H7 (cell line): ENCODE results near the gene CCR5AS.
"Not testable (repeated sequence)": the region's sequence is repeated elsewhere in the genome, so short reads cannot be mapped to it uniquely, and the experiment has no call there.

Experiments used
- DNase-seq: peaks from one replicate; pipeline ENCODE4 v3.0.0; 2012
- H3K27me3 ChIP-seq: 2 replicates; pipeline ENCODE4 v1.6.0; 2011; ENCODE audit warnings: mild to moderate bottlenecking, low read length; ENCODE audit not compliant: control insufficient read depth, insufficient read depth
- H3K36me3 ChIP-seq: replicated peaks from 2 replicates; pipeline ENCODE4 v1.5.1; 2011; ENCODE audit warnings: low read length; ENCODE audit not compliant: control insufficient read depth, insufficient read depth
- H3K4me3 ChIP-seq: 2 replicates; pipeline ENCODE4 v1.5.1; 2011; ENCODE audit warnings: low read depth, mild to moderate bottlenecking, control low read depth, low read length, moderate library complexity; ENCODE audit not compliant: insufficient read depth

The CCR5AS gene

GRCh38 chr3:46416811-46417510 lies 10.1 kb upstream of the CCR5AS start:
- Histone ChIP-seq H3K27me3 (no peaks in the 10 kb centered on the region), H3K36me3 (no peaks in the 10 kb centered on the region), H3K4me3 (no peak overlapping the region)
- DNase-seq, result no peak

DNA sequence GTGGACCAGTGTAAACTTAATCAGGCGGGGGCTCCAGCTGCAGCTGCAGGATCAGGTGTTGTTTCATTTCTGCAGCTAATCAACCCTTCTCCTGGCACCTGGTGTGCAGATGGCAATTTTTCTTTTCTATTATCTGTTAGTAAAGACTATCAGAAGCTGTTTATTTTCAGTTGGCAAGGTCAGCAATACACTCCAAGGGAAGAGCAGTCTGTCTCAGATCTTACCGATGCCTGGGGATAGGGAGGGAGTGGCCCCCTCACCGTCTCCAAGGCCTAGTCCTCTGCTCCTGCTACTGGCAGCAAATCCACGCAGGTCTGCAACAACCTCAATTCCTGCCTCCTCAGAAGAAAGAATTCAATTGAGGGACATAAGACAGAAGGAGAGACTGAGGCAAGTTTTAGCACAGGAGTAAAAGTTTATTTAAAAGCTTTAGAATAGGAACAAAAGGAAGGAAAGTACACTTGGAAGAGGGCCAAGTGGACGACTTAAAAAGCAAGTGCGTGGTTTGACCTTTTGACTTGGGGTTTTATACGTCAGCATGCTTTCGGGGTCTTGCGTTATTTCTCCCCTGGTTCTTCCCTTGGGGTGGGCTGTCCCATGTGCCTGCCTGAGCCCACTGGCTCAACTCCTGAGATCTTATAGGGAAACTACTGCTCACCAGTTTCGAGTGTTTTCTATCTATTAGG lies 9.4 kb upstream of the CCR5AS start:
- no peaks in the 10 kb centered on the region for H3K27me3 ChIP-seq
- H3K36me3 ChIP-seq, result no peaks in the 10 kb centered on the region
- no peak overlapping the region for H3K4me3 ChIP-seq
- no peak for DNase-seq

DNA sequence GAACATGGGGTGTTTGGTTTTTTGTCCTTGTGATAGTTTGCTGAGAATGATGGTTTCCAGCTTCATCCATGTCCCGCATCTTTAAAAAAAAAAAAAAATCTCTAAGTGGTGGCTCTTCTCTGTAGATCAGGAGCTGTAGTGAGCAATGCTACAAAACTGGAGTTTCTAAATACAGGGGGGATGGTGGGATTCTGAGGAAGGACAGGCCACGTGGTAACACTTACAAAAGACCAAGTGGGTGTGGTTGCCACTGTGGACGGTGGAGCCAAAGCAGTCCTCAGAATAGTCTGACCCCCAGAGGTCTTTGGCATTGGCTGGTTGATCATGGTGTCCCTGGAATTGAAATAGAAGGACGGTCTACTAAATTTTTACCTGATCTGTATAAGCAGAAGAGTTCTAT lies 7.9 kb upstream of the CCR5AS start:
- no peaks in the 10 kb centered on the region for H3K27me3 ChIP-seq
- H3K4me3 ChIP-seq, result no peak overlapping the region
- H3K36me3 ChIP-seq, result no peaks in the 10 kb centered on the region
- no peak for DNase-seq

GRCh38 chr3:46413951-46414350 lies 7.1 kb upstream of the CCR5AS start:
- Histone ChIP-seq H3K36me3 (no peaks in the 10 kb centered on the region), H3K27me3 (no peaks in the 10 kb centered on the region), H3K4me3 (no peak overlapping the region)
- DNase-seq, result no peak

DNA sequence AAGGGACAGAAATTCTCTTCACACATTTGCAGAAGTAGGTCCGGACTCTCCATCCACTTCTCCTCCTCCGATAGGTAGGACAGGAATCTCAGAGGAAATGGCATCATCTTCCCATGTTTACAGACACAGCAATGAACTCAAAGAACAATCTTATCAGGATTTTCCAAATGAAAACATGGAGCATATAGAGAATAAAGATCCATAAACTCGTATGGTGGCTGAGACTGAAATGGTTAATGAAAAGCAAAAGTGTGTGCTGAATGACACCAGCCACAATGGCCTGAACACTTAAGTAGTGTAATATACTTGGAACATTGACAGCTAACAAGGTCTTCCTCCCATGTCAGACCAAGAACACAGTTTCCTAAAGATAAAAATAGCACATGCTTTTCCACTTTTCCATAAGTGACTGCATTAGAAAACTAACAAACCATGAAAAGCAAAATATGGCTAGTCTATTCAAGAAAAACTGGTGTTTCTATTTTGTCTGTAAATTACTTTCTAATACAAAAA lies 6.0 kb upstream of the CCR5AS start:
- Histone ChIP-seq H3K36me3 (no peaks in the 10 kb centered on the region), H3K27me3 (no peaks in the 10 kb centered on the region), H3K4me3 (no peak overlapping the region)
- no peak for DNase-seq

DNA sequence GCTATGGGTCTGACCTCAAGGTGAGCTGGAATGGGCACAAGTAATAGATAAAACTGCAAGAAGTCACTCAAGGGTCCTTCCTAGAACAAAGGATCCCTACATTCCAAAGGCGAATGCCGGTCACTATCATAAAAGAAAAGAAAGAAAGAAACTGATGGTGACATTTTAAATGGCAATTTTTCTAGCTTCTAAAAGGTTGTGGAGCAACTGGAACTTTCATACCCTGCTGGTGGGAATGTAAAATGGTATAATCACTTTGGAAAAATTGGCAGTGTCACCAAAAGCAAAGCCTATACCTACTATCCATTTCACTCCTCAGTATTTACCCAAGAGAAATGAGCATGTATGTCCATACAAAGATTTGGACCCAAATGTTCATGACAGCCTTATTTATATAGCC lies 4.4 kb upstream of the CCR5AS start:
- Histone ChIP-seq H3K27me3 (no peaks in the 10 kb centered on the region), H3K4me3 (no peak overlapping the region), H3K36me3 (no peaks in the 10 kb centered on the region)
- no peak for DNase-seq

DNA sequence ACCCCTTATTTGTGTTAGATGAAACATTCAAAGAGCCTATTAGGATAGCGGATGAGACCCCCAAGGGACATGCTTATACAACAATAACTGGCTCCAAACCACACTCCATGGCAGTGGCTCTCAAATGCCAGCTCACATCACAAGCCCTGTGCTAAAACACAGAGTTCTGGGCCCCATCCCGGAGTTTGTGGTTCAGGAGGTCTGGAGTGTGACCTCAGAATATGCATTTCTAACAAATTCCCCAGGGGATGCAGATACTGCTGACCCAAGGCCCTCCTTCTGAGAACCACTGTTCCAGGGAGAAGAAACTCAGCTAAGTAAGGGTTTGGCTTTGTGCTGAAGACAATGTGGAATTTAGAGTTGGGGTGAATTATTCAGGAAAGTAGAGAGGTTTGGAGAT lies 3.8 kb upstream of the CCR5AS start:
- no peak for DNase-seq
- H3K36me3 ChIP-seq, result no peaks in the 10 kb centered on the region
- H3K27me3 ChIP-seq, result no peaks in the 10 kb centered on the region
- no peak overlapping the region for H3K4me3 ChIP-seq

DNA sequence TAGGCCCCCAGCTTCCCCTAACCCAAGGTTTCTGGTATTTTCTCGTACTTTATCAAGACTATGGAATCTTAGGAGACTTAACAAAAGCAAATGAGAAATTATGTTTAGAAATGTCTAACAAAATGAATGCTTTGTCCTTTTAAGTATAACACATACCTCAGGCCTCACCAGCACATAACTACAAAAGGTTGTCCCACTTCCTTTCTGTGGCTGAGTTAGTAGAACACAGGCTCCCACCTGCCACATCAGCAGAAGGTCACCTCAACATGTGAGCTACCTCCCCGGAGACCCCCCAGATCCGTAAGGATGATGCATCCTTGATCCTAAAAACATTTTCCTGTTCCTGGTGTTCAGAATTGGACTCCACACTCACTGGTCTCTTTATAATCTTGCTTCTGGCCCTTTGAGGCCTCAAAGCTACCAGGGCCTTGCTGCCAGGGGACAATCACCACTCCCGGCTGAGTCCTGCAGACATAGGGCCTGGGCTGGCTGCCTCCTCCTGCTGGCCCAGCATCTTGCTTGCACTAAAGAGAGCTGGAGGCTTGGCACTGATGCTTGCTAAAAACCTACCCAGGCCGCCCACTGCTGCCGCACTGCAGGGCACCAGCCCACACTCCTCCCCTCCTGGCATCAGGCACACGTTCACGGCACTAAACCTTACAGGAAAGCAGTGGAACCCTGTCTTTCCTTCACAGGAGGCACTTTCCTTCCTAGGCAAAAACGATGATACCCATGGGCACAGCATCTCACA lies 3.0 kb upstream of the CCR5AS start:
- Histone ChIP-seq H3K27me3 (no peaks in the 10 kb centered on the region), H3K4me3 (no peak overlapping the region), H3K36me3 (no peaks in the 10 kb centered on the region)
- no peak for DNase-seq

DNA sequence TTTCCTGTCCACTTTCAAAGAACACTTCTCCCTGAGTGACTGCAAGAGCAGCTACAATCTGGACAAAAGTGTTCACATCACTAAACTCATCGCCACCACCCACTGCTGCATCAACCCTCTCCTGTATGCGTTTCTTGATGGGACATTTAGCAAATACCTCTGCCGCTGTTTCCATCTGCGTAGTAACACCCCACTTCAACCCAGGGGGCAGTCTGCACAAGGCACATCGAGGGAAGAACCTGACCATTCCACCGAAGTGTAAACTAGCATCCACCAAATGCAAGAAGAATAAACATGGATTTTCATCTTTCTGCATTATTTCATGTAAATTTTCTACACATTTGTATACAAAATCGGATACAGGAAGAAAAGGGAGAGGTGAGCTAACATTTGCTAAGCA lies 2.0 kb upstream of the CCR5AS start:
- H3K36me3 ChIP-seq, result no peaks in the 10 kb centered on the region
- DNase-seq, result peak; percentile 52
- H3K27me3 ChIP-seq, result no peaks in the 10 kb centered on the region

GRCh38 chr3:46407970-46408369 lies 1.1 kb upstream of the CCR5AS start:
- DNase-seq, result no peak
- Histone ChIP-seq H3K36me3 (no peaks in the 10 kb centered on the region), H3K27me3 (no peaks in the 10 kb centered on the region), H3K4me3 (no peak overlapping the region)

More for the DNA sequence above, 2.0 kb upstream of the CCR5AS start:
- H3K4me3 ChIP-seq, result no peak overlapping the region

DNA sequence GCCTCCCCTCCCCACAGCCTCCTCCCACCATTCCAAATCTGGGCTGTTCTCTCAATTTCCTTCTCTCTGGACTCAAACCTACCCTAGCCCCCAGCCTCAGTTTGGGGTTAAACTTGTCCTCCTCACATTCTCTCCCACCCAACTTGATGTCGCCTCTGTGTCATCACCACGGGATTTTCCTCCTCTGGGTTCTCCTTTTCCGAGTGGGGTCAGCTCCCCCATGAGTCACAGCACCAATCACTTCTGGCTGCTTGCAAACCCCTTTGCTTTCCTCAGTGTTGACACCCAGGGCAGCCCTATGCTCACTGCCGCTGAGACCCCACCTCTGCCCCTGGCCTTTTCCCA lies 451 bp downstream of the CCR5AS start:
- H3K4me3 ChIP-seq, result no peak overlapping the region
- no peaks in the 10 kb centered on the region for H3K27me3 ChIP-seq
- no peak for DNase-seq
- no peaks in the 10 kb centered on the region for H3K36me3 ChIP-seq

DNA sequence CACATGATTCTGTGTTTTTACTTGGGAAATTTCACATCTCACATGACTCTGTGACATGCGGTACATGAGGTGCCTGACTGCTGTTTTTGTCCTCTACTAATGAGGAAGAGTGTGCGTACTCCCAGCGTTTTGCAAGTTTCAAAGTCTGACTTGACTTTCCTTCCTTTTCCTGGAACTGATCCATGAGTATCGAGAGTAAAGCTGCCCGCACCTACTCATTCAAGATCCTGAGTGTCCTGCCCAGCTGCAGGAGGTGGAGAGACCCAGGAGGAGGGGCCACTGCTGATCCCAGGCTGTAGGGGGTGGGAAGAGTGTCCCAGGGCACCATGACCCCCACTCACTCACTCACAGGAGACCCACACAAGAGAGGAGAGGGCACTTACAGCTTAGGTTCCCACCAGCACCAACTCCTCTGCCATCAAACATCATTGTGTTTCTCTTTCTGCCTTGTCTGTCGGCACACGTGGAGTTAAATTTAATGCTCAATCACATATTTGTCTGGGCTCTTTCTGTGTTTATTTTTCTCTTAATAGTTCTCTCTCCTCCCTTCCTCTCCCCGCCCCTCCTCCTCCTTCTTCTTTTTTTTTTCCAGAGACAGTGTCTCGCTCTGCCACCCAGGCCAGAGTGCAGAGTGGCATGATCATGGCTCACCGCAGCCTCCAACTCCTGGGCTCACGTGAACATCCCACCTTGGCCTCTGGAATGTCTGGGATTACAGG lies 1.4 kb downstream of the CCR5AS start:
- Histone ChIP-seq H3K27me3 (no peaks in the 10 kb centered on the region), H3K36me3 (no peaks in the 10 kb centered on the region), H3K4me3 (no peak overlapping the region)
- no peak for DNase-seq

- H3K4me3 ChIP-seq, DNase-seq, H3K27me3 ChIP-seq, H3K36me3 ChIP-seq: not testable (repeated sequence)
Observed at GRCh38 chr3:46402902-46403301, 4.0 kb downstream of the CCR5AS start.

DNA sequence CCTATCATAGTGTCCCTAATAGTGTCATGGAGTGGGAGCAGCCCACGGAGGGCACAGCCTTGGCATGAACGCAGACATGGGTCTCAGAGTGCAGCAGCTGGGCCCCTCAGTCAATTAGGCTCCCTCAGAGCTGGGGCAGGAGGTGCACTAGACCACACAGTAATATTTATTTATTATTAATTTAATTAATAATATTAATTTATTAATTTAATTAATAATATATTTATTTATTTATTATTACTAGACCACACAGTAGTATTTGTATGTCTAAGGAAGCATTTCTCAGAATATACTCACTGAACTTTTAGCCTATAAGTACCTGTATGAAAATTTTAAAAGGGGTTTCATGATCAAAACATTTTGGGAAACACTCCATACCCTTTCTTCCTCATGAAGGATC lies 5.3 kb downstream of the CCR5AS start:
- DNase-seq, result no peak
- Histone ChIP-seq H3K36me3 (no peaks in the 10 kb centered on the region), H3K4me3 (no peak overlapping the region), H3K27me3 (no peaks in the 10 kb centered on the region)
